Measurements from ENCODE around the gene TSTD2.

TSTD2 gene

GRCh38 chr9:97632985-97633858 is at the start of gene TSTD2, which contains the start of gene NCBP1:
TSS of gene TSTD2 (minus strand) at chr9:97633368. CDS start at chr9:97627562, 5,806 bp downstream.
TSS of gene NCBP1 (plus strand) at chr9:97633821. CDS start at chr9:97633882, 61 bp downstream.
- peak; percentile 99 for DNase-seq

- DNase-seq, result no peak
These were observed 49.1 kb upstream of the TSTD2 start for GRCh38 chr9:97682242-97682641.

- no peak for DNase-seq
These were observed 42.5 kb upstream of the TSTD2 start for GRCh38 chr9:97675655-97676054.

GRCh38 chr9:97673922-97674321 is 40.8 kb upstream of the TSTD2 start:
- no peak for DNase-seq

GRCh38 chr9:97672403-97672802 is 39.2 kb upstream of the TSTD2 start:
- no peak for DNase-seq

- DNase-seq, result no peak
These were observed 37.4 kb upstream of the TSTD2 start for GRCh38 chr9:97670586-97670985.

GRCh38 chr9:97668485-97668884 is 35.3 kb upstream of the TSTD2 start:
- DNase-seq, result no peak

- DNase-seq, result peak; percentile 7
These were observed 33.9 kb upstream of the TSTD2 start for GRCh38 chr9:97666907-97667686.

- no peak for DNase-seq
These were observed 32.6 kb upstream of the TSTD2 start for GRCh38 chr9:97665742-97666141.

- DNase-seq, result no peak
These were observed 27.7 kb upstream of the TSTD2 start for GRCh38 chr9:97660847-97661246.

GRCh38 chr9:97660340-97660739 is 27.2 kb upstream of the TSTD2 start:
- DNase-seq, result peak; percentile 67

GRCh38 chr9:97659771-97660170 is 26.6 kb upstream of the TSTD2 start:
- peak; percentile 50 for DNase-seq

- no peak for DNase-seq
These were observed 25.5 kb upstream of the TSTD2 start for GRCh38 chr9:97658707-97659106.

- no peak for DNase-seq
These were observed 18.5 kb upstream of the TSTD2 start for GRCh38 chr9:97651646-97652045.

GRCh38 chr9:97647996-97648395 is 14.8 kb upstream of the TSTD2 start:
- DNase-seq, result no peak

- DNase-seq, result no peak
These were observed 12.6 kb upstream of the TSTD2 start for GRCh38 chr9:97645720-97646119.

- no peak for DNase-seq
These were observed 7.2 kb upstream of the TSTD2 start for GRCh38 chr9:97640325-97640724.

- DNase-seq, result no peak
These were observed 5.5 kb upstream of the TSTD2 start for GRCh38 chr9:97638666-97639065.

- DNase-seq, result no peak
These were observed 3.7 kb upstream of the TSTD2 start for GRCh38 chr9:97636903-97637302.

- DNase-seq, result no peak
These were observed 1.9 kb upstream of the TSTD2 start for GRCh38 chr9:97635026-97635425.

GRCh38 chr9:97633859-97634490 is 807 bp upstream of the TSTD2 start:
- no peak for DNase-seq

- peak; percentile 74 for DNase-seq
These were observed 752 bp downstream of the TSTD2 start for GRCh38 chr9:97632248-97632984.

GRCh38 chr9:97630591-97630990 is 2.6 kb downstream of the TSTD2 start:
- DNase-seq, result no peak
